ENCODE results near the gene DISP2.

Gene DISP2

GRCh38 chr15:40346579-40347558 lies 11.2 kb upstream of the DISP2 start:
- H3K9me3 ChIP-seq (ENCODE audit: severe bottlenecking): no peaks in the 10 kb centered on the region
- H3K36me3 ChIP-seq: no peaks in the 10 kb centered on the region
- no peaks in the 10 kb centered on the region for H3K27me3 ChIP-seq (ENCODE audit: insufficient read depth, low read depth, severe bottlenecking)
- TF ChIP-seq, protein P1, sequence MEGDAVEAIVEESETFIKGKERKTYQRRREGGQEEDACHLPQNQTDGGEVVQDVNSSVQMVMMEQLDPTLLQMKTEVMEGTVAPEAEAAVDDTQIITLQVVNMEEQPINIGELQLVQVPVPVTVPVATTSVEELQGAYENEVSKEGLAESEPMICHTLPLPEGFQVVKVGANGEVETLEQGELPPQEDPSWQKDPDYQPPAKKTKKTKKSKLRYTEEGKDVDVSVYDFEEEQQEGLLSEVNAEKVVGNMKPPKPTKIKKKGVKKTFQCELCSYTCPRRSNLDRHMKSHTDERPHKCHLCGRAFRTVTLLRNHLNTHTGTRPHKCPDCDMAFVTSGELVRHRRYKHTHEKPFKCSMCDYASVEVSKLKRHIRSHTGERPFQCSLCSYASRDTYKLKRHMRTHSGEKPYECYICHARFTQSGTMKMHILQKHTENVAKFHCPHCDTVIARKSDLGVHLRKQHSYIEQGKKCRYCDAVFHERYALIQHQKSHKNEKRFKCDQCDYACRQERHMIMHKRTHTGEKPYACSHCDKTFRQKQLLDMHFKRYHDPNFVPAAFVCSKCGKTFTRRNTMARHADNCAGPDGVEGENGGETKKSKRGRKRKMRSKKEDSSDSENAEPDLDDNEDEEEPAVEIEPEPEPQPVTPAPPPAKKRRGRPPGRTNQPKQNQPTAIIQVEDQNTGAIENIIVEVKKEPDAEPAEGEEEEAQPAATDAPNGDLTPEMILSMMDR (IDR thresholded peaks at IDR 0.05; ENCODE audit: low read depth, low read length): no peak
- DNase-seq: no peak
- no peak overlapping the region for H3K27ac ChIP-seq
- no peak overlapping the region for H3K4me3 ChIP-seq (ENCODE audit: low read depth, low read length)

- Histone ChIP-seq H3K36me3 (no peaks in the 10 kb centered on the region), H3K9me3 (ENCODE audit: severe bottlenecking) (no peaks in the 10 kb centered on the region), H3K27me3 (ENCODE audit: insufficient read depth, low read depth, severe bottlenecking) (no peaks in the 10 kb centered on the region), H3K27ac (no peak overlapping the region), H3K4me3 (ENCODE audit: low read depth, low read length) (no peak overlapping the region)
- no peak for DNase-seq
- TF ChIP-seq, protein P1 (IDR thresholded peaks at IDR 0.05; ENCODE audit: low read depth, low read length): no peak
These were observed 10.2 kb upstream of the DISP2 start for GRCh38 chr15:40347559-40348473.

DNA sequence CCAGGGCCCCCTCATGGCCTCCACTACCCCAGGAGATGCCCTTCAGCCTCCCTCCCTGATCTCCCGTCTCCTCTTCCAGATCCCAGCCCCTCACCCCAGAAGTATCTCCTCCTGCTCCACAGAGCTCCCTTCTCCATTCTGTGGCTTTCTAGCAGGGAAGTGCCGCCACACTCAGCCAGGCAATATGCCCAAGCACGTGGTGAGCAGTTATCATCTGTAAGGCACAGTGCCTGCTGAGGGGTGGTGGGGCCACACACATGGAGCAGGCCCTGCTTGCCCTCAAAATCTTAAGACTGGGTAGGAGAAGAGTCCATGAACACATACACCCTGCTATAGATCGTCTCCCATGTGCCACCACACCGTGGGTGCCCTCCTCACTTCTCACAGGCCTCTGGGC lies 9.5 kb upstream of the DISP2 start:
- TF ChIP-seq, protein P1 (IDR thresholded peaks at IDR 0.05; ENCODE audit: low read depth, low read length): no peak
- no peaks in the 10 kb centered on the region for H3K27me3 ChIP-seq (ENCODE audit: insufficient read depth, low read depth, severe bottlenecking)
- no peaks in the 10 kb centered on the region for H3K9me3 ChIP-seq (ENCODE audit: severe bottlenecking)
- H3K36me3 ChIP-seq: no peaks in the 10 kb centered on the region
- DNase-seq: no peak
- no peak overlapping the region for H3K27ac ChIP-seq
- no peak overlapping the region for H3K4me3 ChIP-seq (ENCODE audit: low read depth, low read length)

DNA sequence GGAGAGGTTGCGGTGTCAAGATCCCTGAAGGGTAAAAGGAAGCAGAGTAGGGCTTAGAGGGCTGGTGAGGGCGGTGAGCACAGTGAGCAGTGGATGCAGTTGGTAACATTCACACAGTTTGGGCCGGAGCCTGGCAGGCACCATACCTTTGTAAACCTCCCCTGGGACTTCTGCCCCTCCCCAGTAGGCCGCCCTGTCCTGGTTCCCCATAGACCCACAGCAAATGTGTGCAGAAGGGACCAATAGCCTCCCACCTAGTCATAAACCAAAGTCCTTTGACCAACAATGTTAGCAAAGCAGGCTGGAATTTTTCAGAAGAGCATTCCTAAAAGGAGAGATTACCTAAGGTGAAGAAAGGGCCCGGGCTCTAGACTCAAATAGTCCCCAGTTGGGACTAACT lies 8.9 kb upstream of the DISP2 start:
- H3K9me3 ChIP-seq (ENCODE audit: severe bottlenecking): no peaks in the 10 kb centered on the region
- H3K36me3 ChIP-seq: no peaks in the 10 kb centered on the region
- TF ChIP-seq, protein P1 (IDR thresholded peaks at IDR 0.05; ENCODE audit: low read depth, low read length): no peak
- no peaks in the 10 kb centered on the region for H3K27me3 ChIP-seq (ENCODE audit: insufficient read depth, low read depth, severe bottlenecking)
- no peak for DNase-seq
- H3K4me3 ChIP-seq (ENCODE audit: low read depth, low read length): no peak overlapping the region
- no peak overlapping the region for H3K27ac ChIP-seq

- no peak for DNase-seq
- H3K27ac ChIP-seq: no peak overlapping the region
- no peaks in the 10 kb centered on the region for H3K36me3 ChIP-seq
- TF ChIP-seq, protein P1 (IDR thresholded peaks at IDR 0.05; ENCODE audit: low read depth, low read length): no peak
- no peaks in the 10 kb centered on the region for H3K9me3 ChIP-seq (ENCODE audit: severe bottlenecking)
- H3K27me3 ChIP-seq (ENCODE audit: insufficient read depth, low read depth, severe bottlenecking): no peaks in the 10 kb centered on the region
- no peak overlapping the region for H3K4me3 ChIP-seq (ENCODE audit: low read depth, low read length)
These were observed 5.6 kb upstream of the DISP2 start for GRCh38 chr15:40352281-40352901.
